ENCODE measurements around the gene SUCO. TPM values are rescaled to one million over a fixed set of nuclear protein-coding genes. Genes with fewer than 3 reads are reported as not detected.

SUCO gene
- total and polyA plus RNA-seq, 2 experiments from 2014 or later = 39.1 to 113 TPM

DNA sequence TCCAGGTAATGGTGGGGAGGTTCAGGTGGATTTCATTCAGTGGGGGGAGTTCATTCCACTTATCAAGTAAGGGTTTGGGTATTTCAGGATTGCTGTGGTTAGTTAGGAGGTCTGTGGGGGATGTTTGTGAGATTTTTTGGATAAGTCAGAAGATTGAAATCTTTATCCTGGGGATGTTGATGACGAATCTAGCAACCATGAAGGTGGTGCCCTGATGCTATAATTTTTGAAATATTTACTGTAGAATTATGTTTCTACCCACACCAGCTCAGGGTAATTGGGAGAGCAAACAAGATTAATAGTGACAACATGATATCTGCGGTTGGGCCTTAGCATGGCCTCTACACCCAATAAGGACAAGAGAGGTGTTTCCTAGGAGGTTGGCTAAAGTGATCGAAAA, 28.3 kb downstream of the SUCO start:
- 97% methylated on average over 3 of the region's 3 CpGs for WGBS (ENCODE audit: low lambda C conversion rate, missing lambda C conversion rate)

DNA sequence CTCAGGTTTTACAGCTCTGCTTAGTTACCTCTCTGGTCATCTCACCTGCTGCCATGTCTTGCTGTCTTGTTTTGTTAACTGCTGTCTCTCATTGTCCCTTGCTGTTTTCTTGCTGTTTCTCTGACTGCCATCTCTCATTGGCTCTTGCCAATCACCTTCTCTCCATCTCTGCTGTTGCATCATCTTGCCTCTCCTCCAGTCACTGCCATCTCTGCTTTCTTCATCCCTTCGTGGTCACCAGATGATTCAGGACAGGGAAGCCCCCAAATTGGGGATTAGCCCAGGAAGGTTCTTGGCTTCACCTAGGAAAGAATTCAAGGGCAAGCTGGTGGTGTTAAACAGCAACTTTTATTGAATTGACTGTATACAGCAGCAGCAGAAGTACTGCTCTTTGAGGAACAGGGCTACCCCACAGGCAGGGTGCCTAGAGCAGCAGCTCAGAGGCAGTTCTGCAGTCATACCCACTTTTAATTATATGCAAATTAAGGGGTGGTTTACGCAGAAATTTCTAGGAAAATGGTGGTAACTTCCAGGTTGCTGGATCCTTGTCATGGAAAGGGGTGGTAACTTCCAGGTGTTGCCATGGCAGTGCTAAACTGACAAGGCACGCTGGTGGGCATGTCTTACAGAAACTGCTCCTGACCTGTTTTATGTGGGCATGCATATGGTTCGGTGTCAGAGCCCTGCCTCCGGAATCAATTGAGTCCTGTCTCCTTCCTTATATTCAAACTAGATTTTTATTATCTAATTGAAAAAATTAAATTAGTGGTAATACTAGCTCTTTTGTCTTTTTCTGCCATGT, 33.4 kb downstream of the SUCO start:
- H3K79me2 ChIP-seq = no peaks in the 10 kb centered on the region
- H4K20me1 ChIP-seq (ENCODE audit: insufficient read depth, poor library complexity, severe bottlenecking) = no peaks in the 10 kb centered on the region
- no peaks in the 10 kb centered on the region for H3K9me2 ChIP-seq (replicated peaks; ENCODE audit: insufficient read depth)
- H3K36me3 ChIP-seq (replicated peaks; ENCODE audit: insufficient read depth, low read depth) = no peaks in the 10 kb centered on the region
- H3K4me1 ChIP-seq (ENCODE audit: insufficient read depth) = no peaks in the 10 kb centered on the region
- no peak overlapping the region for H3K4me3 ChIP-seq
- no peaks in the 10 kb centered on the region for H3K9me3 ChIP-seq (ENCODE audit: low read depth)
- 96% methylated on average over 5 of the region's 5 CpGs for WGBS (ENCODE audit: low lambda C conversion rate, missing lambda C conversion rate)
- TF ChIP-seq, protein P1, sequence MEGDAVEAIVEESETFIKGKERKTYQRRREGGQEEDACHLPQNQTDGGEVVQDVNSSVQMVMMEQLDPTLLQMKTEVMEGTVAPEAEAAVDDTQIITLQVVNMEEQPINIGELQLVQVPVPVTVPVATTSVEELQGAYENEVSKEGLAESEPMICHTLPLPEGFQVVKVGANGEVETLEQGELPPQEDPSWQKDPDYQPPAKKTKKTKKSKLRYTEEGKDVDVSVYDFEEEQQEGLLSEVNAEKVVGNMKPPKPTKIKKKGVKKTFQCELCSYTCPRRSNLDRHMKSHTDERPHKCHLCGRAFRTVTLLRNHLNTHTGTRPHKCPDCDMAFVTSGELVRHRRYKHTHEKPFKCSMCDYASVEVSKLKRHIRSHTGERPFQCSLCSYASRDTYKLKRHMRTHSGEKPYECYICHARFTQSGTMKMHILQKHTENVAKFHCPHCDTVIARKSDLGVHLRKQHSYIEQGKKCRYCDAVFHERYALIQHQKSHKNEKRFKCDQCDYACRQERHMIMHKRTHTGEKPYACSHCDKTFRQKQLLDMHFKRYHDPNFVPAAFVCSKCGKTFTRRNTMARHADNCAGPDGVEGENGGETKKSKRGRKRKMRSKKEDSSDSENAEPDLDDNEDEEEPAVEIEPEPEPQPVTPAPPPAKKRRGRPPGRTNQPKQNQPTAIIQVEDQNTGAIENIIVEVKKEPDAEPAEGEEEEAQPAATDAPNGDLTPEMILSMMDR (IDR thresholded peaks at IDR 0.05; ENCODE audit: poor library complexity) = no peak
- TF ChIP-seq EZH2 (IDR thresholded peaks at IDR 0.05; ENCODE audit: borderline replicate concordance) = no peak
- no peak for TF ChIP-seq EZH2phosphoT487 (IDR thresholded peaks at IDR 0.05; ENCODE audit: low read depth, severe bottlenecking, unreplicated experiment)
- no peaks in the 10 kb centered on the region for H3K27me3 ChIP-seq
- H2AFZ ChIP-seq = no peak overlapping the region
- no peak overlapping the region for H3K27ac ChIP-seq
- DNase-seq (ENCODE audit: low spot score) = no peak
- no peak overlapping the region for H3K4me2 ChIP-seq

More for the DNA sequence above, 28.3 kb downstream of the SUCO start:
- DNase-seq (ENCODE audit: low spot score) = no peak
- H3K27me3 ChIP-seq = no peaks in the 10 kb centered on the region
- no peaks in the 10 kb centered on the region for H4K20me1 ChIP-seq (ENCODE audit: insufficient read depth, poor library complexity, severe bottlenecking)
- no peaks in the 10 kb centered on the region for H3K9me3 ChIP-seq (ENCODE audit: low read depth)
- H3K9me2 ChIP-seq (replicated peaks; ENCODE audit: insufficient read depth) = no peaks in the 10 kb centered on the region
- TF ChIP-seq EZH2 (IDR thresholded peaks at IDR 0.05; ENCODE audit: borderline replicate concordance) (no peak), EZH2phosphoT487 (IDR thresholded peaks at IDR 0.05; ENCODE audit: low read depth, severe bottlenecking, unreplicated experiment) (no peak)
- TF ChIP-seq, protein P1 (IDR thresholded peaks at IDR 0.05; ENCODE audit: poor library complexity) = no peak
- H2AFZ ChIP-seq = no peak overlapping the region
- no peak overlapping the region for H3K27ac ChIP-seq
- H3K4me3 ChIP-seq = no peak overlapping the region
- H3K4me2 ChIP-seq = no peak overlapping the region
- no peaks in the 10 kb centered on the region for H3K4me1 ChIP-seq (ENCODE audit: insufficient read depth)
- H3K36me3 ChIP-seq (replicated peaks; ENCODE audit: insufficient read depth, low read depth) = no peaks in the 10 kb centered on the region
- H3K79me2 ChIP-seq = peaks cover 29% of the 10 kb centered on the region

DNA sequence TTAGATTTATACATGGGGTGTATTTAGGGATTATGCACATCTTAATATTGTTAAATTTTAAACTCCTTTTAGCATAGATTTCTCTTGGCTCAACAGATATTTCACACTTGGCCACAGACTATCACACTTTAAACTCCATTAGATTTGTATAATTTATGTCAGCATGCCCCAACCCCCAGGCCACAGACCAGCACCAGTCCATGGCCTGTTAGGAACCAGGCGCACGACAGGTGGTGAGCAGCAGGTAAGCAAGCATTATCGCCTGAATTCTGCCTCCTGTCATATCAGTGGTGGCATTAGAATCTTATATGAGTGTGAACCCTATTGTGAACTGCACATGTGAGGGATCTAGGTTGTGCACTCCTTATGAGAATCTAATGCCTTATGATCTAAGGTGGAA, 34.8 kb downstream of the SUCO start:
- no peaks in the 10 kb centered on the region for H3K9me2 ChIP-seq (replicated peaks; ENCODE audit: insufficient read depth)
- H3K9me3 ChIP-seq (ENCODE audit: low read depth) = no peaks in the 10 kb centered on the region
- no peak overlapping the region for H3K4me2 ChIP-seq
- H2AFZ ChIP-seq = no peak overlapping the region
- H3K27ac ChIP-seq = no peak overlapping the region
- TF ChIP-seq EZH2 (IDR thresholded peaks at IDR 0.05; ENCODE audit: borderline replicate concordance) = no peak
- TF ChIP-seq, protein P1 (IDR thresholded peaks at IDR 0.05; ENCODE audit: poor library complexity) = no peak
- no peak for TF ChIP-seq EZH2phosphoT487 (IDR thresholded peaks at IDR 0.05; ENCODE audit: low read depth, severe bottlenecking, unreplicated experiment)
- DNase-seq (ENCODE audit: low spot score) = no peak
- H3K36me3 ChIP-seq (replicated peaks; ENCODE audit: insufficient read depth, low read depth) = no peaks in the 10 kb centered on the region
- no peaks in the 10 kb centered on the region for H3K27me3 ChIP-seq
- no peak overlapping the region for H3K4me3 ChIP-seq
- 90% methylated on average over 3 of the region's 3 CpGs for WGBS (ENCODE audit: low lambda C conversion rate, missing lambda C conversion rate)
- H3K79me2 ChIP-seq = no peaks in the 10 kb centered on the region
- no peaks in the 10 kb centered on the region for H4K20me1 ChIP-seq (ENCODE audit: insufficient read depth, poor library complexity, severe bottlenecking)
- H3K4me1 ChIP-seq (ENCODE audit: insufficient read depth) = no peaks in the 10 kb centered on the region
